Endodermal cell (in vitro differentiated cells): ENCODE measurements around the gene ZNF512. TPM values are rescaled to one million over a fixed set of nuclear protein-coding genes. Genes with fewer than 3 reads are reported as not detected.

Experiments
- DNase-seq: peaks from one replicate; pipeline ENCODE4 v3.0.0-alpha.2; 2017
- H3K27ac ChIP-seq: 2 replicates; pipeline ENCODE4 v1.5.1; 2013; ENCODE audit warnings: mild to moderate bottlenecking, low read depth, low read length, moderate library complexity
- H3K27me3 ChIP-seq: 2 replicates; pipeline ENCODE4 v1.6.1; 2013; ENCODE audit warnings: mild to moderate bottlenecking, low read length, moderate library complexity; ENCODE audit not compliant: insufficient read depth, control insufficient read depth, poor library complexity, severe bottlenecking
- H3K36me3 ChIP-seq: 2 replicates; pipeline ENCODE4 v1.7.0; 2013; ENCODE audit warnings: mild to moderate bottlenecking, low read length, moderate library complexity; ENCODE audit not compliant: control insufficient read depth, insufficient read depth
- H3K4me1 ChIP-seq: one replicate; pipeline ENCODE4 v1.7.0; 2013; ENCODE audit warnings: low read length; ENCODE audit not compliant: control insufficient read depth, insufficient read depth
- H3K4me3 ChIP-seq: 2 replicates; pipeline ENCODE4 v1.5.1; 2013; ENCODE audit warnings: mild to moderate bottlenecking, low read length, moderate library complexity
- H3K9ac ChIP-seq: 2 replicates; pipeline ENCODE4 v1.6.1; 2013; ENCODE audit warnings: mild to moderate bottlenecking, low read length, moderate library complexity; ENCODE audit not compliant: poor library complexity, severe bottlenecking; ENCODE audit errors: extremely low read depth
- H3K9me3 ChIP-seq: 2 replicates; pipeline ENCODE4 v1.6.1; 2013; ENCODE audit warnings: mild to moderate bottlenecking, low read length, moderate library complexity; ENCODE audit not compliant: control insufficient read depth
- H3K27ac Mint-ChIP-seq: 2 replicates; pipeline ENCODE4 v1.8.0; 2020; ENCODE audit warnings: mixed read lengths
- H3K27me3 Mint-ChIP-seq: 2 replicates; pipeline ENCODE4 v1.8.0; 2021; ENCODE audit warnings: mild to moderate bottlenecking, mixed read lengths; ENCODE audit not compliant: insufficient read depth
- H3K36me3 Mint-ChIP-seq: 2 replicates; pipeline ENCODE4 v1.8.0; 2020; ENCODE audit warnings: low read depth, mixed read lengths
- H3K4me1 Mint-ChIP-seq: 2 replicates; pipeline ENCODE4 v1.8.0; 2020; ENCODE audit warnings: mixed read lengths
- H3K4me3 Mint-ChIP-seq: 2 replicates; pipeline ENCODE4 v1.8.0; 2020; ENCODE audit warnings: mild to moderate bottlenecking, moderate library complexity, mixed read lengths
- H3K9me3 Mint-ChIP-seq: 2 replicates; pipeline ENCODE4 v1.8.0; 2020; ENCODE audit warnings: mild to moderate bottlenecking, mixed read lengths
- WGBS, 2 experiments: methylation state at CpG; one replicate each; pipeline versions ENCODE4 v1.1.5 to v1.1.7; 2013; ENCODE audit warnings: missing lambda C conversion rate in 2 of 2, mixed read lengths in 1 of 2; ENCODE audit not compliant: insufficient coverage in 1 of 2, insufficient read length in 1 of 2; 5-methylcytosine and 5-hydroxymethylcytosine counted together
- total RNA-seq, 2 donors: library from RNA; stranded (reverse); fragmentation: NEBNext Ultra II Directional in 1 of 2; extraction: Animal tissue kit (Norgen Biotek cat#: 25700) in 1 of 2; gene quantifications; 2 replicates in 1 of 2; 3 replicates in 1 of 2; pipeline ENCODE4 v1.2.1, GENCODE V29; 2021
- TF ChIP-seq, protein P1 (sequence below): fragments of 200-600 bp; sonication (generic); conservative IDR thresholded peaks from 2 replicates; pipeline ENCODE4 v1.5.0; 2021; ENCODE audit warnings: antibody characterized with exemption, mild to moderate bottlenecking

Gene ZNF512
- total RNA-seq, 2 donors from 2014 or later = 29.3 to 36.7 TPM

DNA sequence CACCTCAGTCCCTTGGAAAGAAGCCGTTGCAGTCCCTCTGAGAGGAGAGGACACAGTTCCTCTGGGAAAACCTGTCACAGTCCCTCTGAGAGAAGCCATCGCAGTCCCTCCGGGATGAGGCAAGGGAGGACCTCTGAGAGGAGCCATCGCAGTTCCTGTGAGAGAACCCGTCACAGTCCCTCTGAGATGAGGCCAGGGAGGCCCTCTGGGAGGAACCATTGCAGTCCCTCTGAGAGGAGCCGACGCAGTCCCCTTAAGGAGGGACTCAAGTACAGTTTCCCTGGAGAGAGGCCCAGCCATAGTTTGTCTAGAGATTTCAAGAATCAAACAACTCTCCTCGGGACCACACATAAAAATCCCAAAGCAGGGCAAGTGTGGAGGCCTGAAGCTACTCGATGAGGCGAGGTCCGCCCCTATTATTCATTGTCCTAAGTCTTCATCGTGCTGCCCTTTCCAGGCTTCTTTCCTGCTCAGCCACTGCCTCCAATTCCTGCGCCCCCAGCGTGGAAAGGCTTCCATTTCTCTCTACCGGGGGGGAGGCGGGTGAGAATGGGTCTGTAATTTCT, 630 bp upstream of the ZNF512 start:
- Mint-ChIP-seq H3K4me3 (peak overlapping the region; percentile 91), H3K36me3 (peaks cover 13% of the 10 kb centered on the region), H3K9me3 (peaks cover 16% of the 10 kb centered on the region), H3K27me3 (peaks cover 57% of the 10 kb centered on the region), H3K27ac (peak overlapping the region; percentile 82), H3K4me1 (peaks cover 14% of the 10 kb centered on the region)
- TF ChIP-seq, protein P1, sequence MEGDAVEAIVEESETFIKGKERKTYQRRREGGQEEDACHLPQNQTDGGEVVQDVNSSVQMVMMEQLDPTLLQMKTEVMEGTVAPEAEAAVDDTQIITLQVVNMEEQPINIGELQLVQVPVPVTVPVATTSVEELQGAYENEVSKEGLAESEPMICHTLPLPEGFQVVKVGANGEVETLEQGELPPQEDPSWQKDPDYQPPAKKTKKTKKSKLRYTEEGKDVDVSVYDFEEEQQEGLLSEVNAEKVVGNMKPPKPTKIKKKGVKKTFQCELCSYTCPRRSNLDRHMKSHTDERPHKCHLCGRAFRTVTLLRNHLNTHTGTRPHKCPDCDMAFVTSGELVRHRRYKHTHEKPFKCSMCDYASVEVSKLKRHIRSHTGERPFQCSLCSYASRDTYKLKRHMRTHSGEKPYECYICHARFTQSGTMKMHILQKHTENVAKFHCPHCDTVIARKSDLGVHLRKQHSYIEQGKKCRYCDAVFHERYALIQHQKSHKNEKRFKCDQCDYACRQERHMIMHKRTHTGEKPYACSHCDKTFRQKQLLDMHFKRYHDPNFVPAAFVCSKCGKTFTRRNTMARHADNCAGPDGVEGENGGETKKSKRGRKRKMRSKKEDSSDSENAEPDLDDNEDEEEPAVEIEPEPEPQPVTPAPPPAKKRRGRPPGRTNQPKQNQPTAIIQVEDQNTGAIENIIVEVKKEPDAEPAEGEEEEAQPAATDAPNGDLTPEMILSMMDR = no peak
- Histone ChIP-seq H3K27me3 (peaks cover 53% of the 10 kb centered on the region), H3K9me3 (peaks cover 17% of the 10 kb centered on the region), H3K36me3 (no peaks in the 10 kb centered on the region), H3K27ac (no peak overlapping the region), H3K4me1 (no peaks in the 10 kb centered on the region), H3K4me3 (peak overlapping the region; percentile 100), H3K9ac (no peak overlapping the region)
- 94 to 95% methylated on average over 9 to 16 of the region's 16 CpGs for WGBS, 2 experiments
- DNase-seq = no peak

DNA sequence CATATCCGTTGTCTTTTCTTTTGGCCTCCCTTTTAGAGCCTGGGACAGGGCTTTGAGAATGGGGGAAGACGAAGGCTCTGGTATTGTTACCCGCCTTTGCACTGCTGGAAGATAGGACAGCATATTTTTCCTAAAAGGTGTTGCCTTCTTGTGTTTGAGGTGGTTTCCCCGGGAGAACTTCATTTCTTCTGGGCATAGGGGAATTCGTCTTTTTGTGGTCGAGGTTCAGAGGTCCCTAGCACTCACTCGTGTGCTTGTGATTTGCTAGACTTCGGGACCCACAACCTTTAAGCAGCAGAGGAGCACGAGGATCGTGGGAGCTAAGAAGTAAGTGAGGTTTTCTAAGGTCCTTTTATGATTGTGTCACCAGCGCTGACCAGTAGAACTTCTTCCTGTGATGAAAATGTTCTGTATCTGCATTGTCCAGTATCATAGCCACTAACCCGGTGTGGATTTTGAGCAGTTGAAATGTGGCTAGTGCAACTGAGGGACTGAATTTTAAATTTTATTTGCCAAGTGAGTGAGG, 611 bp downstream of the ZNF512 start:
- 5 to 10% methylated on average over 6 to 12 of the region's 12 CpGs for WGBS, 2 experiments
- H3K27me3 Mint-ChIP-seq = peaks cover 44% of the 10 kb centered on the region
- peaks cover 17% of the 10 kb centered on the region for H3K36me3 Mint-ChIP-seq
- H3K4me1 ChIP-seq = no peaks in the 10 kb centered on the region
- DNase-seq = no peak
- H3K4me3 Mint-ChIP-seq = peak overlapping the region; percentile 91
- peak overlapping the region; percentile 68 for H3K9ac ChIP-seq
- H3K9me3 ChIP-seq = peaks cover 16% of the 10 kb centered on the region
- peak overlapping the region; percentile 82 for H3K27ac Mint-ChIP-seq
- H3K27ac ChIP-seq = no peak overlapping the region
- peak overlapping the region; percentile 100 for H3K4me3 ChIP-seq
- no peaks in the 10 kb centered on the region for H3K36me3 ChIP-seq
- TF ChIP-seq, protein P1 = no peak
- peaks cover 16% of the 10 kb centered on the region for H3K9me3 Mint-ChIP-seq
- peaks cover 41% of the 10 kb centered on the region for H3K27me3 ChIP-seq
- peaks cover 14% of the 10 kb centered on the region for H3K4me1 Mint-ChIP-seq

DNA sequence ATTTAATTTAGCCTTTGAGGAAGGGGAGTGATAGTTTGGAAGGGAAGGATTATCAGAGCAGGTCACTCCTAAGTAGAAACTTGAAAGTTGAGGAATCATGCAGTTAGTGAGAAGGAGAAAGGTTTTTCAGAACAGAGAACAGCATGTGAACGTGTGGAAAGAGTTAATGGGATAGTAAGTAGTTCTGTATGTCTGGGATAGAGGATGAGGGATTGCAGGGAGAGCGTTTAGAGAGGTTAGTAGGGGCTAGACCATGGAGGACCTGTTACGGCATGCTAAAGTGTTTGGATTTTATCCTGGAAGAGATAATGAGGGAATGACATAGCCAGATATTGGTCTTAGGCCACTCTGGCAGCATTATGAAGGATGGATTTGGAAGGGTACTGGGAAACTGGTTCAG, 1.8 kb downstream of the ZNF512 start:
- H3K27ac Mint-ChIP-seq = no peak overlapping the region
- H3K4me3 ChIP-seq = peak overlapping the region; percentile 100
- peaks cover 17% of the 10 kb centered on the region for H3K9me3 Mint-ChIP-seq
- WGBS, 2 experiments = 85 to 100% methylated on average over 3 of the region's 3 CpGs
- peak overlapping the region; percentile 91 for H3K4me3 Mint-ChIP-seq
- H3K9me3 ChIP-seq = peaks cover 25% of the 10 kb centered on the region
- no peaks in the 10 kb centered on the region for H3K4me1 ChIP-seq
- peaks cover 20% of the 10 kb centered on the region for H3K36me3 Mint-ChIP-seq
- no peaks in the 10 kb centered on the region for H3K36me3 ChIP-seq
- peaks cover 33% of the 10 kb centered on the region for H3K27me3 Mint-ChIP-seq
- peaks cover 14% of the 10 kb centered on the region for H3K4me1 Mint-ChIP-seq
- DNase-seq = no peak
- H3K9ac ChIP-seq = no peak overlapping the region
- H3K27me3 ChIP-seq = peaks cover 29% of the 10 kb centered on the region
- TF ChIP-seq, protein P1 = no peak
- H3K27ac ChIP-seq = no peak overlapping the region
